Measurements from ENCODE around the gene PRG2. TPM values are rescaled to one million over a fixed set of nuclear protein-coding genes. Genes with fewer than 3 reads are reported as not detected.
"Not testable (repeated sequence)": the region's sequence is repeated elsewhere in the genome, so short reads cannot be mapped to it uniquely, and the experiment has no call there.

PRG2 gene
- total RNA-seq, 2 donors from 2014 or later = 0.55 to 0.92 TPM

DNA sequence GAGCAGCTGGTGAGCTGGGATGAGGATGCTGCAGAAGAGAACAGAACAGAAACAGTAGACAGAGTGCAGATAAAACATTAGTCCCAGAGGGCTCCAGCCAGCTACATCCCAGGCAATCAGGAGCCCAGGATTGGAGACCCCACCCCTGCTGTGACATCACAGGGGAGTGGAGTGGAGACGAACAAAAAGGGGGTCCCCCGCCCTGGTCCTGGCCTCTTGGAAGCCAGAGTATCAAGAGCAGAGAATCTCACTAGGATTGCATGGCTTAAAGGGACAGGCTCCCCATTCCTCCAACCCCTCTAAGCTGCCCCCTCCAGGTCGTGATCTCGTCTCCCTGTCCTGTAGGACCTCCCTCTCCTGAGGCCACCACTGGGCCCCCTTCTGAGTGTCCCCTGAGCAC, 52.3 kb downstream of the PRG2 start, which contains the start of gene P2RX3:
Gene P2RX3, plus strand, starts transcription at position 211 of the 400 bp plus-strand sequence. CDS start 199 bp downstream, outside the sequence.
- H3K36me3 Mint-ChIP-seq (ENCODE audit: low read depth) = peaks cover 2% of the 10 kb centered on the region
- DNase-seq (no peak), ATAC-seq (no peak)
- peaks cover 23% of the 10 kb centered on the region for H3K4me1 Mint-ChIP-seq
- H3K9me3 ChIP-seq (ENCODE audit: control insufficient read depth, low read length, poor library complexity, severe bottlenecking) = no peaks in the 10 kb centered on the region
- peak within 1 kb of the TSS; percentile 2 for H3K27ac Mint-ChIP-seq
- peaks cover 15% of the 10 kb centered on the region for H3K27me3 Mint-ChIP-seq
- H3K4me3 Mint-ChIP-seq = no peak within 1 kb of the TSS

DNA sequence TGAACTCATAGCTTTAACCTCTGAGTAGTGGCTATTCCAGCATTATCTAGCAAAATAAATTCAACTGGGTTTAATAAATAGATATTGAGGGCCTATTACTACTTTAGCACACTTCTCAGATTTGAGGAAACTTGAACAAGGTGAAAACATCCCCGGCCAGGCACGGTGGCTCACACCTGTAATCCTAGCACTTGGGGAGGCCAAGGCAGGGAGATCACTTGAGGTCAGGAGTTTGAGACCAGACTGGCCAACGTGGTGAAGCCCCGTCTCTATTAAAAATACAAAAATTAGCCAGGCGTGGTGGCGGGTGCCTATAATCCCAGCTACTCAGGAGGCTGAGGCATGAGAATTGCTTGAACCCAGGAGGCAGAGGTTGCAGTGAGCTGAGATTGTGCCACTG, 53.6 kb downstream of the PRG2 start:
- Mint-ChIP-seq H3K27me3 (peaks cover 15% of the 10 kb centered on the region), H3K4me1 (peaks cover 25% of the 10 kb centered on the region), H3K27ac (peak overlapping the region; percentile 97)
- ATAC-seq; DNase-seq; H3K36me3 Mint-ChIP-seq (ENCODE audit: low read depth); H3K4me3 Mint-ChIP-seq; H3K9me3 ChIP-seq (ENCODE audit: control insufficient read depth, low read length, poor library complexity, severe bottlenecking): not testable (repeated sequence)

Other genes with a start within 250 kb of the PRG2 start
- gene LRRC55, start 208.7 kb downstream of the PRG2 start, total RNA-seq = not detected
- not detected for gene APLNR, start 153.4 kb downstream of the PRG2 start, total RNA-seq
- gene TNKS1BP1, start 65.7 kb downstream of the PRG2 start, total RNA-seq = 10 to 100 TPM in 1 of 2 donors, 1 to 10 TPM in 1; 8.7 to 16.2 TPM
- gene SSRP1, start 54.8 kb downstream of the PRG2 start, total RNA-seq = 10 to 100 TPM; 46.4 to 47.2 TPM
- gene P2RX3, start 52.3 kb downstream of the PRG2 start, total RNA-seq = not detected
- gene PRG3, start 9.5 kb downstream of the PRG2 start, total RNA-seq = not detected
- 10 to 100 TPM; 12.1 to 13.8 TPM for gene SLC43A3, start 36.5 kb upstream of the PRG2 start, total RNA-seq
- under 1 TPM in 1 of 2 donors, not detected in 1; 0.23 TPM for gene RTN4RL2, start 69.9 kb upstream of the PRG2 start, total RNA-seq
- gene SLC43A1, start 125.1 kb upstream of the PRG2 start, total RNA-seq = 1 to 10 TPM; 7.8 to 8.0 TPM
- gene TIMM10, start 140.1 kb upstream of the PRG2 start, total RNA-seq = 10 to 100 TPM; 17.0 to 19.1 TPM
- gene SMTNL1, start 146.9 kb upstream of the PRG2 start, total RNA-seq = not detected
- gene UBE2L6, start 177.0 kb upstream of the PRG2 start, total RNA-seq = 10 to 100 TPM; 58.9 to 64.1 TPM
- gene SERPING1, start 207.0 kb upstream of the PRG2 start, total RNA-seq = under 1 TPM in 1 of 2 donors, not detected in 1; 0.57 TPM

All from T-helper 17 cell (primary cell).